Measurements from ENCODE around the gene NUP35. TPM values are rescaled to one million over a fixed set of nuclear protein-coding genes. Genes with fewer than 3 reads are reported as not detected.

NUP35 gene
- total RNA-seq, 1 donor from 2014 or later, result 20.2 TPM

GRCh38 chr2:183209395-183210028 is 85.3 kb downstream of the NUP35 start:
- no peak for DNase-seq (ENCODE audit: low spot score)

Other genes with a start within 250 kb of the NUP35 start
- 202 TPM for gene NCKAP1, start 86.0 kb upstream of the NUP35 start, total RNA-seq (ENCODE audit: insufficient read depth, low replicate concordance)
- gene DUSP19, start 45.7 kb upstream of the NUP35 start, total RNA-seq (ENCODE audit: insufficient read depth, low replicate concordance), result 16.4 TPM

Measured in umbilical cord (tissue), 2 donors.